ENCODE measurements around the gene HIBADH.
"Not testable (repeated sequence)": the region's sequence is repeated elsewhere in the genome, so short reads cannot be mapped to it uniquely, and the experiment has no call there.

HIBADH gene

GRCh38 chr7:27501879-27502278 lies 160.8 kb downstream of the HIBADH start:
- not testable (repeated sequence) for H3K36me3 ChIP-seq (ENCODE audit: control insufficient read depth in 5 of 5, insufficient read depth in 5 of 5, low read length in 5 of 5); H3K4me1 ChIP-seq (ENCODE audit: control insufficient read depth in 5 of 5, insufficient read depth in 5 of 5, low read length in 5 of 5); H3K9ac ChIP-seq (ENCODE audit: low read length in 5 of 5); H3K9me3 ChIP-seq (ENCODE audit: control insufficient read depth in 5 of 5, low read length in 5 of 5); H3K27ac ChIP-seq (ENCODE audit: low read depth, low read length); H3K27me3 ChIP-seq (ENCODE audit: control insufficient read depth in 5 of 5, insufficient read depth in 4 of 5, low read length in 5 of 5); H3K4me3 ChIP-seq (ENCODE audit: low read depth in 1 of 5, low read length in 5 of 5)

- Histone ChIP-seq H3K27me3 (ENCODE audit: control insufficient read depth in 5 of 5, insufficient read depth in 4 of 5, low read length in 5 of 5) (no peaks in the 10 kb centered on the region), H3K9me3 (ENCODE audit: control insufficient read depth in 5 of 5, low read length in 5 of 5) (no peaks in the 10 kb centered on the region), H3K36me3 (ENCODE audit: control insufficient read depth in 5 of 5, insufficient read depth in 5 of 5, low read length in 5 of 5) (no peaks in the 10 kb centered on the region), H3K9ac (ENCODE audit: low read length in 5 of 5) (no peak overlapping the region), H3K27ac (ENCODE audit: low read depth, low read length) (no peak overlapping the region), H3K4me3 (ENCODE audit: low read depth in 1 of 5, low read length in 5 of 5) (no peak overlapping the region), H3K4me1 (ENCODE audit: control insufficient read depth in 5 of 5, insufficient read depth in 5 of 5, low read length in 5 of 5) (no peaks in the 10 kb centered on the region)
Observed at GRCh38 chr7:27501001-27501400, 161.7 kb downstream of the HIBADH start.

GRCh38 chr7:27492224-27492623 lies 170.5 kb downstream of the HIBADH start:
- Histone ChIP-seq H3K4me3 (ENCODE audit: low read depth in 1 of 5, low read length in 5 of 5) (no peak overlapping the region), H3K9me3 (ENCODE audit: control insufficient read depth in 5 of 5, low read length in 5 of 5) (peaks cover 0 to 8% (median 4%) of the 10 kb centered on the region in 5 donors), H3K4me1 (ENCODE audit: control insufficient read depth in 5 of 5, insufficient read depth in 5 of 5, low read length in 5 of 5) (no peaks in the 10 kb centered on the region), H3K36me3 (ENCODE audit: control insufficient read depth in 5 of 5, insufficient read depth in 5 of 5, low read length in 5 of 5) (no peaks in the 10 kb centered on the region), H3K27me3 (ENCODE audit: control insufficient read depth in 5 of 5, insufficient read depth in 4 of 5, low read length in 5 of 5) (no peaks in the 10 kb centered on the region), H3K27ac (ENCODE audit: low read depth, low read length) (no peak overlapping the region), H3K9ac (ENCODE audit: low read length in 5 of 5) (no peak overlapping the region)

GRCh38 chr7:27491534-27491933 lies 171.1 kb downstream of the HIBADH start:
- H3K4me3 ChIP-seq (ENCODE audit: low read depth in 1 of 5, low read length in 5 of 5), result no peak overlapping the region
- no peaks in the 10 kb centered on the region for H3K4me1 ChIP-seq (ENCODE audit: control insufficient read depth in 5 of 5, insufficient read depth in 5 of 5, low read length in 5 of 5)
- H3K27me3 ChIP-seq (ENCODE audit: control insufficient read depth in 5 of 5, insufficient read depth in 4 of 5, low read length in 5 of 5), result no peaks in the 10 kb centered on the region
- H3K36me3 ChIP-seq (ENCODE audit: control insufficient read depth in 5 of 5, insufficient read depth in 5 of 5, low read length in 5 of 5), result no peaks in the 10 kb centered on the region
- no peak overlapping the region for H3K27ac ChIP-seq (ENCODE audit: low read depth, low read length)
- peaks cover 0 to 8% (median 4%) of the 10 kb centered on the region in 5 donors for H3K9me3 ChIP-seq (ENCODE audit: control insufficient read depth in 5 of 5, low read length in 5 of 5)
- H3K9ac ChIP-seq (ENCODE audit: low read length in 5 of 5), result no peak overlapping the region

GRCh38 chr7:27487509-27487908 lies 175.2 kb downstream of the HIBADH start:
- Histone ChIP-seq H3K9me3 (ENCODE audit: control insufficient read depth in 5 of 5, low read length in 5 of 5) (peaks cover 0 to 4% (median under 1%) of the 10 kb centered on the region in 5 donors), H3K4me3 (ENCODE audit: low read depth in 1 of 5, low read length in 5 of 5) (no peak overlapping the region), H3K9ac (ENCODE audit: low read length in 5 of 5) (no peak overlapping the region), H3K27me3 (ENCODE audit: control insufficient read depth in 5 of 5, insufficient read depth in 4 of 5, low read length in 5 of 5) (no peaks in the 10 kb centered on the region), H3K4me1 (ENCODE audit: control insufficient read depth in 5 of 5, insufficient read depth in 5 of 5, low read length in 5 of 5) (no peaks in the 10 kb centered on the region), H3K27ac (ENCODE audit: low read depth, low read length) (no peak overlapping the region), H3K36me3 (ENCODE audit: control insufficient read depth in 5 of 5, insufficient read depth in 5 of 5, low read length in 5 of 5) (no peaks in the 10 kb centered on the region)

GRCh38 chr7:27484451-27484850 lies 178.2 kb downstream of the HIBADH start:
- Histone ChIP-seq H3K9ac (ENCODE audit: low read length in 5 of 5) (no peak overlapping the region), H3K4me3 (ENCODE audit: low read depth in 1 of 5, low read length in 5 of 5) (no peak overlapping the region), H3K9me3 (ENCODE audit: control insufficient read depth in 5 of 5, low read length in 5 of 5) (no peaks in the 10 kb centered on the region), H3K27ac (ENCODE audit: low read depth, low read length) (no peak overlapping the region), H3K36me3 (ENCODE audit: control insufficient read depth in 5 of 5, insufficient read depth in 5 of 5, low read length in 5 of 5) (no peaks in the 10 kb centered on the region), H3K27me3 (ENCODE audit: control insufficient read depth in 5 of 5, insufficient read depth in 4 of 5, low read length in 5 of 5) (no peaks in the 10 kb centered on the region), H3K4me1 (ENCODE audit: control insufficient read depth in 5 of 5, insufficient read depth in 5 of 5, low read length in 5 of 5) (no peaks in the 10 kb centered on the region)

GRCh38 chr7:27482219-27482618 lies 180.5 kb downstream of the HIBADH start:
- no peaks in the 10 kb centered on the region for H3K27me3 ChIP-seq (ENCODE audit: control insufficient read depth in 5 of 5, insufficient read depth in 4 of 5, low read length in 5 of 5)
- H3K36me3 ChIP-seq (ENCODE audit: control insufficient read depth in 5 of 5, insufficient read depth in 5 of 5, low read length in 5 of 5), result no peaks in the 10 kb centered on the region
- no peak overlapping the region for H3K9ac ChIP-seq (ENCODE audit: low read length in 5 of 5)
- no peak overlapping the region for H3K27ac ChIP-seq (ENCODE audit: low read depth, low read length)
- no peak overlapping the region for H3K4me3 ChIP-seq (ENCODE audit: low read depth in 1 of 5, low read length in 5 of 5)
- no peaks in the 10 kb centered on the region for H3K4me1 ChIP-seq (ENCODE audit: control insufficient read depth in 5 of 5, insufficient read depth in 5 of 5, low read length in 5 of 5)
- H3K9me3 ChIP-seq (ENCODE audit: control insufficient read depth in 5 of 5, low read length in 5 of 5), result peaks cover 0 to 1% (median 0%) of the 10 kb centered on the region in 5 donors

GRCh38 chr7:27478556-27478955 lies 184.1 kb downstream of the HIBADH start:
- no peak overlapping the region for H3K9ac ChIP-seq (ENCODE audit: low read length in 5 of 5)
- H3K27me3 ChIP-seq (ENCODE audit: control insufficient read depth in 5 of 5, insufficient read depth in 4 of 5, low read length in 5 of 5), result no peaks in the 10 kb centered on the region
- no peak overlapping the region for H3K27ac ChIP-seq (ENCODE audit: low read depth, low read length)
- H3K36me3 ChIP-seq (ENCODE audit: control insufficient read depth in 5 of 5, insufficient read depth in 5 of 5, low read length in 5 of 5), result no peaks in the 10 kb centered on the region
- no peaks in the 10 kb centered on the region for H3K4me1 ChIP-seq (ENCODE audit: control insufficient read depth in 5 of 5, insufficient read depth in 5 of 5, low read length in 5 of 5)
- H3K9me3 ChIP-seq (ENCODE audit: control insufficient read depth in 5 of 5, low read length in 5 of 5), result peaks cover 0 to 2% (median 0%) of the 10 kb centered on the region in 5 donors
- H3K4me3 ChIP-seq (ENCODE audit: low read depth in 1 of 5, low read length in 5 of 5), result no peak overlapping the region

- Histone ChIP-seq H3K9ac (ENCODE audit: low read length in 5 of 5) (no peak overlapping the region), H3K4me1 (ENCODE audit: control insufficient read depth in 5 of 5, insufficient read depth in 5 of 5, low read length in 5 of 5) (no peaks in the 10 kb centered on the region), H3K4me3 (ENCODE audit: low read depth in 1 of 5, low read length in 5 of 5) (no peak overlapping the region), H3K27me3 (ENCODE audit: control insufficient read depth in 5 of 5, insufficient read depth in 4 of 5, low read length in 5 of 5) (no peaks in the 10 kb centered on the region), H3K36me3 (ENCODE audit: control insufficient read depth in 5 of 5, insufficient read depth in 5 of 5, low read length in 5 of 5) (no peaks in the 10 kb centered on the region), H3K9me3 (ENCODE audit: control insufficient read depth in 5 of 5, low read length in 5 of 5) (peaks cover 0 to 2% (median 0%) of the 10 kb centered on the region in 5 donors), H3K27ac (ENCODE audit: low read depth, low read length) (no peak overlapping the region)
Observed at GRCh38 chr7:27478084-27478483, 184.6 kb downstream of the HIBADH start.

GRCh38 chr7:27476493-27476892 lies 186.2 kb downstream of the HIBADH start:
- Histone ChIP-seq H3K4me1 (ENCODE audit: control insufficient read depth in 5 of 5, insufficient read depth in 5 of 5, low read length in 5 of 5) (peaks cover 0 to 6% (median 0%) of the 10 kb centered on the region in 5 donors), H3K27me3 (ENCODE audit: control insufficient read depth in 5 of 5, insufficient read depth in 4 of 5, low read length in 5 of 5) (no peaks in the 10 kb centered on the region), H3K4me3 (ENCODE audit: low read depth in 1 of 5, low read length in 5 of 5) (no peak overlapping the region), H3K9ac (ENCODE audit: low read length in 5 of 5) (no peak overlapping the region), H3K9me3 (ENCODE audit: control insufficient read depth in 5 of 5, low read length in 5 of 5) (peaks cover 0 to 2% (median 0%) of the 10 kb centered on the region in 5 donors), H3K27ac (ENCODE audit: low read depth, low read length) (no peak overlapping the region), H3K36me3 (ENCODE audit: control insufficient read depth in 5 of 5, insufficient read depth in 5 of 5, low read length in 5 of 5) (no peaks in the 10 kb centered on the region)
